ENCODE results near the gene ENC1.

- no peak for TF ChIP-seq MXI1 (IDR thresholded peaks at IDR 0.05; ENCODE audit: borderline replicate concordance, low read depth, low read length)
- TF ChIP-seq, protein P1, sequence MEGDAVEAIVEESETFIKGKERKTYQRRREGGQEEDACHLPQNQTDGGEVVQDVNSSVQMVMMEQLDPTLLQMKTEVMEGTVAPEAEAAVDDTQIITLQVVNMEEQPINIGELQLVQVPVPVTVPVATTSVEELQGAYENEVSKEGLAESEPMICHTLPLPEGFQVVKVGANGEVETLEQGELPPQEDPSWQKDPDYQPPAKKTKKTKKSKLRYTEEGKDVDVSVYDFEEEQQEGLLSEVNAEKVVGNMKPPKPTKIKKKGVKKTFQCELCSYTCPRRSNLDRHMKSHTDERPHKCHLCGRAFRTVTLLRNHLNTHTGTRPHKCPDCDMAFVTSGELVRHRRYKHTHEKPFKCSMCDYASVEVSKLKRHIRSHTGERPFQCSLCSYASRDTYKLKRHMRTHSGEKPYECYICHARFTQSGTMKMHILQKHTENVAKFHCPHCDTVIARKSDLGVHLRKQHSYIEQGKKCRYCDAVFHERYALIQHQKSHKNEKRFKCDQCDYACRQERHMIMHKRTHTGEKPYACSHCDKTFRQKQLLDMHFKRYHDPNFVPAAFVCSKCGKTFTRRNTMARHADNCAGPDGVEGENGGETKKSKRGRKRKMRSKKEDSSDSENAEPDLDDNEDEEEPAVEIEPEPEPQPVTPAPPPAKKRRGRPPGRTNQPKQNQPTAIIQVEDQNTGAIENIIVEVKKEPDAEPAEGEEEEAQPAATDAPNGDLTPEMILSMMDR (conservative IDR thresholded peaks at IDR 0.05; ENCODE audit: low read depth, low read length), result peak; percentile 71
Measured at GRCh38 chr5:74673011-74673790, 32.7 kb upstream of the ENC1 start.

Data from IMR-90 (cell line).